Measurements from ENCODE around the gene DOCK7. TPM values are rescaled to one million over a fixed set of nuclear protein-coding genes. Genes with fewer than 3 reads are reported as not detected.

DOCK7 gene
- polyA plus RNA-seq, 1 of the 3 experiments (the other 2 are of a cell fraction) = 27.6 TPM

- Histone ChIP-seq H3K27ac (ENCODE audit: low read depth in 2 of 2, low read length in 1 of 2) (no peak overlapping the region), H3K36me3 (replicated peaks in 1 of 2; ENCODE audit: control insufficient read depth in 1 of 2, insufficient read depth in 2 of 2, low read length in 1 of 2) (no peaks in the 10 kb centered on the region), H3K27me3 (ENCODE audit: insufficient read depth) (no peaks in the 10 kb centered on the region), H3K9me2 (no peaks in the 10 kb centered on the region), H3K9ac (no peak overlapping the region), H2AFZ (ENCODE audit: low read depth) (no peak overlapping the region), H3K79me2 (ENCODE audit: insufficient read depth) (no peaks in the 10 kb centered on the region), H3F3A (replicated peaks; ENCODE audit: insufficient read depth) (no peaks in the 10 kb centered on the region), H3K9me3 (no peaks in the 10 kb centered on the region), H3K4me3 (ENCODE audit: low read depth in 2 of 2, low read length in 1 of 2) (no peak overlapping the region), H3K4me1 (ENCODE audit: control insufficient read depth in 1 of 2, insufficient read depth in 2 of 2, low read depth in 1 of 2, low read length in 1 of 2) (no peaks in the 10 kb centered on the region; a peak in 1 of 4 replicates), H3K4me2 (no peak overlapping the region), H4K20me1 (ENCODE audit: insufficient read depth) (no peaks in the 10 kb centered on the region)
- peak; percentile 37 for DNase-seq
- ChIA-PET CTCF (interaction anchor here (0.9 to 1.6 kb wide), 3 partner anchors 16 to 281 kb away, joined by 3 to 4 read pairs (median 4); no protein-coding TSS in a partner anchor), POLR2A (no interaction called here)
- 59% methylated on average over 5 of the region's 5 CpGs for WGBS (ENCODE audit: low lambda C conversion rate)
- TF ChIP-seq ZBTB33 (IDR thresholded peaks at IDR 0.05; ENCODE audit: borderline replicate concordance, low read depth) (no peak), SMC3 (IDR thresholded peaks at IDR 0.05; ENCODE audit: low read depth, low read length) (no peak), USF2 (IDR thresholded peaks at IDR 0.05; ENCODE audit: borderline replicate concordance, low read depth, low read length) (no peak), EZH2phosphoT487 (IDR thresholded peaks at IDR 0.05; ENCODE audit: borderline replicate concordance, low read depth) (no peak), GATA2 (CRISPR knock-in tag; IDR thresholded peaks at IDR 0.05) (no peak), SIN3A (IDR thresholded peaks at IDR 0.05; ENCODE audit: borderline replicate concordance, low read depth, low read length) (no peak), CTCF (IDR thresholded peaks at IDR 0.05) (no peak), USF1 (IDR thresholded peaks at IDR 0.05; ENCODE audit: borderline replicate concordance, low read depth) (no peak), TAF1 (IDR thresholded peaks at IDR 0.05; ENCODE audit: borderline replicate concordance, low read depth, low read length) (no peak), TCF12 (IDR thresholded peaks at IDR 0.05) (no peak), IRF3 (IDR thresholded peaks at IDR 0.05; ENCODE audit: low read depth, low read length) (no peak), JUND (IDR thresholded peaks at IDR 0.05) (no peak), RFX5 (IDR thresholded peaks at IDR 0.05; ENCODE audit: low read length) (no peak), YY1 (IDR thresholded peaks at IDR 0.05; ENCODE audit: low read depth) (no peak)
Measured at GRCh38 chr1:62425041-62425440, 263.1 kb downstream of the DOCK7 start.

Data from SK-N-SH (cell line).